Muscle layer of duodenum (tissue), 2 donors: ENCODE measurements around the gene SPOCK1.

Experiments
- H3K27ac ChIP-seq: one replicate; pipeline ENCODE4 v1.7.0; 2013; ENCODE audit warnings: mild to moderate bottlenecking, low read length
- H3K27me3 ChIP-seq: one replicate; pipeline ENCODE4 v1.7.0; 2013; ENCODE audit warnings: low read depth, mild to moderate bottlenecking, control low read depth, low read length
- H3K36me3 ChIP-seq, 2 donors: one replicate each; pipeline ENCODE4 v1.7.0; 2013; ENCODE audit warnings: low read length in 2 of 2, control low read depth in 1 of 2, mild to moderate bottlenecking in 1 of 2; ENCODE audit not compliant: insufficient read depth in 2 of 2, control insufficient read depth in 1 of 2
- H3K4me1 ChIP-seq, 2 donors: one replicate each; pipeline ENCODE4 v1.7.0; 2013; ENCODE audit warnings: low read length in 2 of 2, mild to moderate bottlenecking in 2 of 2, control low read depth in 1 of 2, moderate library complexity in 1 of 2; ENCODE audit not compliant: insufficient read depth in 2 of 2, control insufficient read depth in 1 of 2
- H3K4me3 ChIP-seq, 2 donors: one replicate each; pipeline ENCODE4 v1.7.0; 2013; ENCODE audit warnings: low read length in 2 of 2, low read depth in 1 of 2, mild to moderate bottlenecking in 1 of 2
- H3K9me3 ChIP-seq, 2 donors: one replicate each; pipeline ENCODE4 v1.7.0; 2013; ENCODE audit warnings: low read length in 2 of 2, control low read depth in 1 of 2, mild to moderate bottlenecking in 1 of 2; ENCODE audit not compliant: control insufficient read depth in 1 of 2
- donor health status: healthy.

The SPOCK1 gene

GRCh38 chr5:137078171-137078665 is 420.9 kb downstream of the SPOCK1 start:
- Histone ChIP-seq H3K4me1 (no peaks in the 10 kb centered on the region), H3K27ac (no peak overlapping the region), H3K36me3 (no peaks in the 10 kb centered on the region), H3K27me3 (no peaks in the 10 kb centered on the region), H3K9me3 (no peaks in the 10 kb centered on the region), H3K4me3 (no peak overlapping the region)

GRCh38 chr5:137075163-137075970 is 423.8 kb downstream of the SPOCK1 start:
- H3K4me3 ChIP-seq = no peak overlapping the region
- H3K4me1 ChIP-seq = no peaks in the 10 kb centered on the region
- H3K27ac ChIP-seq = no peak overlapping the region
- H3K36me3 ChIP-seq = no peaks in the 10 kb centered on the region
- no peaks in the 10 kb centered on the region for H3K27me3 ChIP-seq
- H3K9me3 ChIP-seq = no peaks in the 10 kb centered on the region

GRCh38 chr5:137073189-137073588 is 425.9 kb downstream of the SPOCK1 start:
- Histone ChIP-seq H3K4me3 (no peak overlapping the region), H3K27ac (peak overlapping the region; percentile 6), H3K4me1 (no peaks in the 10 kb centered on the region), H3K27me3 (no peaks in the 10 kb centered on the region), H3K9me3 (no peaks in the 10 kb centered on the region), H3K36me3 (no peaks in the 10 kb centered on the region)

- H3K27ac ChIP-seq = peak overlapping the region; percentile 6
- H3K4me1 ChIP-seq = no peaks in the 10 kb centered on the region
- H3K9me3 ChIP-seq = no peaks in the 10 kb centered on the region
- no peak overlapping the region for H3K4me3 ChIP-seq
- no peaks in the 10 kb centered on the region for H3K27me3 ChIP-seq
- H3K36me3 ChIP-seq = no peaks in the 10 kb centered on the region
Observed at GRCh38 chr5:137072361-137073115, 426.6 kb downstream of the SPOCK1 start.

- Histone ChIP-seq H3K4me1 (no peaks in the 10 kb centered on the region), H3K27me3 (no peaks in the 10 kb centered on the region), H3K9me3 (no peaks in the 10 kb centered on the region), H3K36me3 (no peaks in the 10 kb centered on the region), H3K4me3 (no peak overlapping the region), H3K27ac (peak overlapping the region; percentile 6)
Observed at GRCh38 chr5:137071931-137072330, 427.2 kb downstream of the SPOCK1 start.

GRCh38 chr5:137071526-137071925 is 427.6 kb downstream of the SPOCK1 start:
- Histone ChIP-seq H3K27me3 (no peaks in the 10 kb centered on the region), H3K36me3 (no peaks in the 10 kb centered on the region), H3K27ac (peak overlapping the region; percentile 6), H3K4me3 (no peak overlapping the region), H3K9me3 (no peaks in the 10 kb centered on the region), H3K4me1 (no peaks in the 10 kb centered on the region)

- H3K27me3 ChIP-seq = no peaks in the 10 kb centered on the region
Observed at GRCh38 chr5:137070521-137070920, 428.6 kb downstream of the SPOCK1 start.

GRCh38 chr5:137069358-137069757 is 429.8 kb downstream of the SPOCK1 start:
- Histone ChIP-seq H3K36me3 (no peaks in the 10 kb centered on the region), H3K27me3 (no peaks in the 10 kb centered on the region), H3K9me3 (no peaks in the 10 kb centered on the region), H3K27ac (no peak overlapping the region), H3K4me3 (no peak overlapping the region), H3K4me1 (no peaks in the 10 kb centered on the region)

More at GRCh38 chr5:137070521-137070920, 428.6 kb downstream of the SPOCK1 start:
- no peaks in the 10 kb centered on the region for H3K36me3 ChIP-seq
- H3K4me3 ChIP-seq = no peak overlapping the region
- H3K27ac ChIP-seq = no peak overlapping the region
- no peaks in the 10 kb centered on the region for H3K9me3 ChIP-seq
- no peaks in the 10 kb centered on the region for H3K4me1 ChIP-seq

GRCh38 chr5:137061382-137061781 is 437.7 kb downstream of the SPOCK1 start:
- Histone ChIP-seq H3K27me3 (no peaks in the 10 kb centered on the region), H3K4me1 (no peaks in the 10 kb centered on the region), H3K36me3 (no peaks in the 10 kb centered on the region), H3K27ac (no peak overlapping the region), H3K4me3 (no peak overlapping the region), H3K9me3 (no peaks in the 10 kb centered on the region)

- H3K27ac ChIP-seq = no peak overlapping the region
Observed at GRCh38 chr5:137058089-137058488, 441.0 kb downstream of the SPOCK1 start.

GRCh38 chr5:137056676-137057075 is 442.4 kb downstream of the SPOCK1 start:
- Histone ChIP-seq H3K9me3 (no peaks in the 10 kb centered on the region), H3K27me3 (no peaks in the 10 kb centered on the region), H3K27ac (no peak overlapping the region), H3K36me3 (no peaks in the 10 kb centered on the region), H3K4me1 (no peaks in the 10 kb centered on the region), H3K4me3 (no peak overlapping the region)

More at GRCh38 chr5:137058089-137058488, 441.0 kb downstream of the SPOCK1 start:
- Histone ChIP-seq H3K4me3 (no peak overlapping the region), H3K27me3 (no peaks in the 10 kb centered on the region), H3K4me1 (no peaks in the 10 kb centered on the region), H3K9me3 (no peaks in the 10 kb centered on the region), H3K36me3 (no peaks in the 10 kb centered on the region)
